ENCODE data around the gene LMX1A.

Gene LMX1A

DNA sequence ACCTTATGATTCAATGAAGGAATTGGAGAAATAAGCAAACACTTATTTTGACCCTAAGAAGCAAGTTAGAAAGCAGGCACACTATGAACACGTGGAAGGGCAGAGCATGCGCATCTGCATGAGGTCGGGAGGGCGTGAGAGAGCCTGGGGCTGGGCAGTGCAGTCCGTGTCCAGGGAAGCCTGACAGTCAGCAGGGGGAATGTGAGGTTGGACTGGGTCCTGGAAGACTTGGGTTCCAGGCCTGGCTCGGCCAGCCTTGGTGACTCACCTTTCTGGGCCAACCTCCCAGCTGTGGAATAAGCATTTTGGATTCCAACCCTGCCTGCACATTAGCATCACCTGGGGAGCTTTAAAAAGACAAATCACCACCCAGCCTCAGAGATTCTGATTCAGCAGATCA is 26.6 kb upstream of the LMX1A start:
- no peak overlapping the region for H3K9ac ChIP-seq (ENCODE audit: low read length)
- H3K4me3 ChIP-seq (ENCODE audit: low read length), result no peak overlapping the region
- H3K4me1 ChIP-seq (ENCODE audit: control insufficient read depth, insufficient read depth, low read length), result no peaks in the 10 kb centered on the region
- H3K36me3 ChIP-seq (ENCODE audit: control insufficient read depth, insufficient read depth, low read length), result no peaks in the 10 kb centered on the region
- H3K27ac ChIP-seq (ENCODE audit: low read depth, low read length), result no peak overlapping the region
- no peaks in the 10 kb centered on the region for H3K27me3 ChIP-seq (ENCODE audit: control insufficient read depth, insufficient read depth, low read length)

DNA sequence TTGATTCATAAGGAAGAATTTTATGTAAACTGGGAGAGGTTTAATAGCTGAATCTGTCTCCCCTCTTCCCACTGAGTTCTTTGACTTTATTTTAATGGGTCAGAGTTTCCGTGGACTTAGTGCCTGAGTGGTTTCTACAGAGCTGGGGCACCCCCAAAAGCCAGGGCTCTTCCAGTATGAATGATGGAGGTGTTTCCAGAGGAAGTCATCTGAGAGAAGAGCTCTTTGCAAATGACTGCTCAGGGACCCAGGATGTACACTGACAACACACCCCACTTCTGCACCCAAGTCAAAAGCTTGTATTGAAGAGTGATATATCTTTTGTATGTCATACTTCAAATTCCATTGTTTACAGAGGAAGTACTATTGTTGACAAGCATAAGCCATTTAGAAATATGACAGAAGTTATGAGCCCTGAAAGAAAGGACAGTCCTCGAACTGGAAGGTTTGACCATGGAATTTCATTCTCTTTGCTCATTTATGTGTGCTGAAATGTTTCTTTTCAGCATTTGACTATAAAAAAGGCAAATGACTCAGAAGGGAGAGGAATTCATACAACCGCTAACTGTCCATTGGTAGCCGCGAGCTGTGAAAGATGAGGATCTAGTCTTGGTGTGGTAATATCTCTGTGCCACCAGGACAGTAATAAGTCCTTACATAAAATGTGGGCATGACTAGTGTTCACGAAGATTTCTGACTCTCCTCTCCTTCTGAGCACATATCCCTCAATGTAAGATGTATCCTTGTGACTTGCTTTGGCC is 25.4 kb upstream of the LMX1A start:
- Histone ChIP-seq H3K4me1 (ENCODE audit: control insufficient read depth, insufficient read depth, low read length) (no peaks in the 10 kb centered on the region), H3K27me3 (ENCODE audit: control insufficient read depth, insufficient read depth, low read length) (peaks cover under 1% of the 10 kb centered on the region), H3K27ac (ENCODE audit: low read depth, low read length) (no peak overlapping the region), H3K36me3 (ENCODE audit: control insufficient read depth, insufficient read depth, low read length) (no peaks in the 10 kb centered on the region), H3K9ac (ENCODE audit: low read length) (no peak overlapping the region), H3K4me3 (ENCODE audit: low read length) (no peak overlapping the region)

DNA sequence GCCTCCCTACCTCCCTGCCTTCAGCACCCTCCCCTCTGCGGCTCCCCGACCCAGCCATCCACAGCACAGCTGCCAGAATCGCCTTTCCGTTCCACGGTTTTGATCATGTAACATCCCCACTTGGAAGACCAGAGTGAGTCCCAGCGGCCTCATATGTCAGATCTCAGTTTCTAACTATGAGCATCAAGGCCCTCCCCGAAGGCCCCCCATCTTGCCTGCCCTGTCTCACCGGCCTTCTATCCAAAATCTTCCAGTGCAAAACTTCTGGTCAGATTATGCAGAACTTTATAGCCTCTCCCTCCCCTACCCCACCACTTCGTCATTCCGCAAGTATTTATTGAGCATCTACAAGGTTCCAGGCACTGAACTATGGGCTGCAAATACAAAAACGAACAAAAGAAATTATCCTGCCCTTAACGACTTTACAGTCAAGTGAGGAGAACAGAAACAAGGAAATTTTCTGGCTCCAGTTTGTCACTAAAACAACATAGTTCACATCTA is 20.3 kb upstream of the LMX1A start:
- H3K9ac ChIP-seq (ENCODE audit: low read length), result no peak overlapping the region

DNA sequence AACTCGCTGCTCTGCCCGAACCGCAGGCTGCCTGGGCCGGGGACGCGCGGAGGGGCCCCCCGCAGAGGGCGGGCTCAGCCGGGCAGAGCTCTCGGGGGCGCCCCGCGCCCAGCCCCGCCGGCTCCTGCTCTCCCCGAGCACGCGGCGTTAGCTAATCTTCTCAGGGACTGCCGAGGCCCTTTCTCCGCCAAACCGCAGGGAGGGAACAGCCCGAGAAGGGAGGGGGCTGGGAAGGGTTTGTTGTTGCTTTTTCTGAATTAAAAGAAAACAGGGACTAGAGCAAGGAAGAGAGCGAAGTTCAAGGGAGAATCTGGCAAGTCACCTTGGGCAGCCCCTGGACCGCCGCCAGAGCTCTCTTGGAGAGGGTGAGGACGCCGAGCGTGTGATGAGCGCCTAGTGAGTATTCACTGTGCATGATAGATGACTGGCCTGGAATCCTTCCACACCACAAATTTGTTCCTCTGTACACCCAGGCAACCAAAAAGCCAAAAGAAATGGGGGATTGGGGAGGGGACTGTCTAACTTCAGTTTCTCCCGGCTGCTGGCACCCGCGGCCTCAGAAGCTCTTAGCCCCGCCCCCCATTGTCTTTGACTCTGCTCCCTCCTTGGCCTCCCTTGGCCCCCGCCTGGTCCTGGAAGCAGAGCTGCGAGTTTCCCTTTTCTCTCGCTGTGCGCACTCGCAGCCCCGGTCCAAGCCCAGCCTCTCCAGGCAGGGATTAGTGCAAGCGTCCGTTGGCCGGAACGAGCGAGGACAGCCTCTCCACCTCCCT is 19.7 kb upstream of the LMX1A start:
- Histone ChIP-seq H3K4me1 (ENCODE audit: control insufficient read depth, insufficient read depth, low read length) (no peaks in the 10 kb centered on the region), H3K9ac (ENCODE audit: low read length) (peak overlapping the region; percentile 60), H3K36me3 (ENCODE audit: control insufficient read depth, insufficient read depth, low read length) (no peaks in the 10 kb centered on the region), H3K4me3 (ENCODE audit: low read length) (peak overlapping the region; percentile 61), H3K27me3 (ENCODE audit: control insufficient read depth, insufficient read depth, low read length) (peaks cover 5% of the 10 kb centered on the region), H3K27ac (ENCODE audit: low read depth, low read length) (peak overlapping the region; percentile 82)

More for the DNA sequence above, 20.3 kb upstream of the LMX1A start:
- Histone ChIP-seq H3K4me3 (ENCODE audit: low read length) (peak overlapping the region; percentile 61), H3K27ac (ENCODE audit: low read depth, low read length) (peak overlapping the region; percentile 82), H3K4me1 (ENCODE audit: control insufficient read depth, insufficient read depth, low read length) (no peaks in the 10 kb centered on the region), H3K27me3 (ENCODE audit: control insufficient read depth, insufficient read depth, low read length) (peaks cover 5% of the 10 kb centered on the region), H3K36me3 (ENCODE audit: control insufficient read depth, insufficient read depth, low read length) (no peaks in the 10 kb centered on the region)

DNA sequence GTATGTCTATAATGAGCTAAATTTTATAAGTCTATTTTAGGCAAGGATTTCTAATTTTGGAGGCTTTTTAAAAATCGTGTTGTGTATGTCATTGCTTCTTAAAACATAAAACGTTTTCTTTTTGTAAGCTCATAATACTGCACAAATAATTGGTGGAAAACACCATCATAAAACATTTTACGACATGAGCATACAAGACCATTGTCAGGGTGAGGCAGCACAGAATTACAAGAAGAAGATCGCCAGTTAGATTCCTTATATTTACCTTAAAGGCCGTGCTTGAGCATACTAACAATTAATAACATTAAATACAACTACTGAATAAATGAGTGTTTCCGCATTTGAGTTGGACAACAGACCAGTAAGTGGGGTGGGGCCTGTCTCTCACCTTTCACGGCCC is 19.1 kb upstream of the LMX1A start:
- H3K9ac ChIP-seq (ENCODE audit: low read length), result peak overlapping the region; percentile 27
- H3K4me1 ChIP-seq (ENCODE audit: control insufficient read depth, insufficient read depth, low read length), result no peaks in the 10 kb centered on the region
- peak overlapping the region; percentile 61 for H3K4me3 ChIP-seq (ENCODE audit: low read length)
- H3K27ac ChIP-seq (ENCODE audit: low read depth, low read length), result peak overlapping the region; percentile 82
- H3K27me3 ChIP-seq (ENCODE audit: control insufficient read depth, insufficient read depth, low read length), result peaks cover 5% of the 10 kb centered on the region
- no peaks in the 10 kb centered on the region for H3K36me3 ChIP-seq (ENCODE audit: control insufficient read depth, insufficient read depth, low read length)

DNA sequence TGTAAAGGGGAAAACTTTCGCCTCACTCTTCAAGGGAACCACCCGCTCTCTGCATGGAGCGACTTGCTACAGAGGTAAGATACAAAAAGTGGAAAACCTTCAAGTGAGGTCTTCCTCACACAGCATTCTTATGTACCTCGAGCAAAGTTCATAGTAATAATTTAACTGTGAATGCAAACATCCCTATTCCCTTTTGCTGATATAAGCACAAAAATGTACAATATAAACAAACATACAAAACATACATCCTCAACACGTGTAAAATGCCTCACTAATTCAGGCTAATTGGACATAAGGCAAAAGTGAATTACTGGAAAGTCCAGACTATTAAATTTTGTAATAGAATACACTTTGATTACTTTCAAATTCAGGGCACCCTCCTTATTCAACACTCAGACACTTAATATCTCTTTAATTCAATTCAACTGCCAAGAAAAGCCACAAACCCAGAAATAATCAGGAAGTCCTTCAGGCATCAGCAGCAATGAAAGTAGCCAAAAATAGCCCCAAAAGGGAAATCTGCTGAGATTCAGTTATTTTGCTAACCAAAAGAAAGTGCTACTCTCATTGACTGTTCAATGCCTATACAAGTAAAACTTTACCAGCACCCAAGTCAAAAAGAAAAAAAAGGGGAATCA is 15.2 kb upstream of the LMX1A start:
- no peaks in the 10 kb centered on the region for H3K4me1 ChIP-seq (ENCODE audit: control insufficient read depth, insufficient read depth, low read length)
- peaks cover 3% of the 10 kb centered on the region for H3K27me3 ChIP-seq (ENCODE audit: control insufficient read depth, insufficient read depth, low read length)
- H3K4me3 ChIP-seq (ENCODE audit: low read length), result no peak overlapping the region
- no peaks in the 10 kb centered on the region for H3K36me3 ChIP-seq (ENCODE audit: control insufficient read depth, insufficient read depth, low read length)
- no peak overlapping the region for H3K9ac ChIP-seq (ENCODE audit: low read length)
- no peak overlapping the region for H3K27ac ChIP-seq (ENCODE audit: low read depth, low read length)

DNA sequence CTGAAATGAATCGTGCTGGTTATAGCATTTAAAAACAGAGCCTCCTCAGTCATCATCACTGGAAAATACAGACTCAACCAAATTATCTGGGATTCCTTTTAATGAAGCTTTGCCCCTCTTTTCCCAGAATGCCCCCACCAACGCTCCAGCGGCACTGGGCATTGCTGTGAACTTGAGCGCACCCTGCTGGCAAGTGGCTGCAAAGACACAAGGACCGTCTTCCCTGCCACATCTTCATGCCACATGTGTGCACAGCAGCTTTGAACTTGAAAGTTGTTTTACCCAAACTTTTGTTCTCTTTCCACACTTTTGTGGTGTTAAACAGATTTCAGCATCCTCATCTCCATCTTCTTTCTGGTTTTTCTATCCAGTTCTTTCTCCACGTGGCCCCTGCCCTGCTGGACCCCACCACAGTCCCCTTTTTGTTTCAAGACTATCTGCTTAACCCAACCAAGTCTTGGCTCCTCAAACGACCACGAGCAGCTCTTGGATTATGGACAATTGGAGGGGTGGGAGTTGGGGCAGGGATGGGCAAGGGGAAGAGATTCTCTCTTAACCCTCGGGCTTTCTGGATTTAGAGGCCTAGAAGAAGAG is 12.8 kb upstream of the LMX1A start:
- no peaks in the 10 kb centered on the region for H3K27me3 ChIP-seq (ENCODE audit: control insufficient read depth, insufficient read depth, low read length)
- H3K27ac ChIP-seq (ENCODE audit: low read depth, low read length), result no peak overlapping the region
- H3K36me3 ChIP-seq (ENCODE audit: control insufficient read depth, insufficient read depth, low read length), result no peaks in the 10 kb centered on the region
- no peaks in the 10 kb centered on the region for H3K4me1 ChIP-seq (ENCODE audit: control insufficient read depth, insufficient read depth, low read length)
- H3K9ac ChIP-seq (ENCODE audit: low read length), result no peak overlapping the region
- no peak overlapping the region for H3K4me3 ChIP-seq (ENCODE audit: low read length)

DNA sequence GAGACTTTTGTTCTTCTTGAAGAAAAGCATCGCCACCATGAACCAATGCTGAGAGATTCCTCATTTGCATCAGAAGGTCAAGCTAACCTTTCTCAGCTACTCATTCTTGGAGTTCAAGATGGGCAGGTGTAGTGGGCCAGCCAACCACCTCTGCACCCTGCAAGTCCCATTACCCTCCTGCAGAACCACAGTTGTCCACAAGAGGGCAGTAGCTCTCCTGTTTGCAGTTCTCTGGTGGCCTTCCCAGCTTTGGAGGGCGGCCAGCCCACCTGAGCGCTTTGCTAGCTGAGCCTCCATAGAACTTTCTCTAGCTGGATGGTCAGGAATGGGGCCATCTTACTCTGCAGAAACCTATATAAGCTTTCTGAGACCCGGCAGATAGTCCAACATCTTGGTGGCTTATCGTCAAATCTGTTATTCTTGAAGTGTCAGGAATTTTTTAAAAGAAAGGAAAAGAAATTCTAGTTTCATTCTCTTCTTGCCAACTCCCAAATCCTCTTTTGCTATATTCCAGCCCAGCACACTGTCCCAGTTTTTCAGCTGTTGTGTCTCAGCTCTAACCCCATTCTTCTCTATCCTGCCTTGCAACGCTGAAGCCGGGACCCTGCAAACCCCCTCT is 11.0 kb upstream of the LMX1A start:
- no peaks in the 10 kb centered on the region for H3K4me1 ChIP-seq (ENCODE audit: control insufficient read depth, insufficient read depth, low read length)
- no peak overlapping the region for H3K9ac ChIP-seq (ENCODE audit: low read length)
- H3K27ac ChIP-seq (ENCODE audit: low read depth, low read length), result no peak overlapping the region
- no peaks in the 10 kb centered on the region for H3K36me3 ChIP-seq (ENCODE audit: control insufficient read depth, insufficient read depth, low read length)
- no peaks in the 10 kb centered on the region for H3K27me3 ChIP-seq (ENCODE audit: control insufficient read depth, insufficient read depth, low read length)
- H3K4me3 ChIP-seq (ENCODE audit: low read length), result no peak overlapping the region

DNA sequence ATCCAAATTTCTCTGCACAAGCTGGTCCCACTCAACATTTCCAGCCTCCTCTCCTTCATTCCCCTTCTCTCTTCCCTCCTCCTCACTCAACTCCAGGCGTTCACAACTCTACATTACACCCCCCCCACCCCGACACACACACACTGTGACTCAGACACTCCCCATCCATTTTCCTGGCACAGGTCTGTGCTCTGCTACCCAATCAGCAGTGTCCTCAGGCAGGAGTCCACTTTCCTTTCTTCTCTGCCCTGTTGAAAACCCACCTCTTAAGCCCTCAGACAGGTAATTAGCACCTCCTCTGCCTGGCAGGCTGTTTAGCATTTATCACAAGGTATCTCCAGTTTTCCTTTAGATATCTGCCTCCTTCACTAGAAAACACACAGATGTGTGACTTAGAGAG is 8.8 kb upstream of the LMX1A start:
- no peak overlapping the region for H3K9ac ChIP-seq (ENCODE audit: low read length)
- no peak overlapping the region for H3K4me3 ChIP-seq (ENCODE audit: low read length)
- no peak overlapping the region for H3K27ac ChIP-seq (ENCODE audit: low read depth, low read length)
- no peaks in the 10 kb centered on the region for H3K4me1 ChIP-seq (ENCODE audit: control insufficient read depth, insufficient read depth, low read length)
- H3K36me3 ChIP-seq (ENCODE audit: control insufficient read depth, insufficient read depth, low read length), result no peaks in the 10 kb centered on the region
- no peaks in the 10 kb centered on the region for H3K27me3 ChIP-seq (ENCODE audit: control insufficient read depth, insufficient read depth, low read length)

DNA sequence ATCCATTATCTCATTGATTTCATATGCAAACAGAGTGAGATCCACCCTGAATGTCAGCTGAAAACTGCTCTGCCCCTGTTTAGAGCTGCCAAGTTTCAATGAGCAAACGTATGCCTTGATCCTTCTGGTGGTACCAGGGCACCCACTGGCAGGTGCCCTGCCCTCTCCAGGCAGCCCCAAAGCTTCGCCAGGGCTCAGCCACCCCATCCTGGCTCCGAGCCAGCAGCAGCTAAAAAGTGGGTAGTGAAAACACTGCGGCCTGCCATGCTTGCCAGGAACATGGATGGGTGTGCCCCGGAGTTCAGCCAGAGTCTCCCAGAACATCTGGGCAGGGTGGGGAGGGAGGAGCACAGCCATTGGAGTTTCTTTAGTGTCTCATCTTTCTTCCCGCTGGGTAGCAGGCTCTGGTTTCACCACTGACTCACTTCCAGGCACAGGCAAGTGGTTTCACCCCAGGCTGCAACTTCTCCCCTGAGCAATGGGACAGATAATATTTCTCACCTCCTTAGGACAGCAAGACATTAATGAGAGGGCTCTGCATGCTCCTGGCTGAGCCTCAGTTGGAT is 8.1 kb upstream of the LMX1A start:
- no peaks in the 10 kb centered on the region for H3K36me3 ChIP-seq (ENCODE audit: control insufficient read depth, insufficient read depth, low read length)
- no peak overlapping the region for H3K4me3 ChIP-seq (ENCODE audit: low read length)
- H3K27ac ChIP-seq (ENCODE audit: low read depth, low read length), result no peak overlapping the region
- no peak overlapping the region for H3K9ac ChIP-seq (ENCODE audit: low read length)
- no peaks in the 10 kb centered on the region for H3K27me3 ChIP-seq (ENCODE audit: control insufficient read depth, insufficient read depth, low read length)
- H3K4me1 ChIP-seq (ENCODE audit: control insufficient read depth, insufficient read depth, low read length), result no peaks in the 10 kb centered on the region

DNA sequence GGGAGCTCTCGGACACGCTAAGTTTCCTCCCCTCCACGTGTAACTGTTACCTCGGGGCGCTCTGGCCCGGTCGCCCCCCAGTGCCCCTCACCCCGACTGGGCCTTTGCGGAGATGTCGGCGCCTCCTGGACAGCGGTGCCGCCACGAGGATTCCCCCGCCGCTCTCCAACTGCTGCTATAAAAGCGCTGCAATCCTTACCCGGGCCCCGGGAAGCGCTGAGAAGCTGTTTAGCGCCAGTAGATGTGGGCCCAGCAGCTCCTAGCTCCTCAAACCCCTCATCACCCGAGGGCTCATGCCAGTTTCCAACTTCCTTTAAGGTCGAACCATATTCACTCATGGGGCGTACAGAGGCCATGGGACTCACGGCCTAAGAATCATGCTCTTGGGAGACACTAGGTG is 361 bp upstream of the LMX1A start:
- peaks cover 48% of the 10 kb centered on the region for H3K27me3 ChIP-seq (ENCODE audit: control insufficient read depth, insufficient read depth, low read length)
- H3K9ac ChIP-seq (ENCODE audit: low read length), result no peak overlapping the region
- H3K4me1 ChIP-seq (ENCODE audit: control insufficient read depth, insufficient read depth, low read length), result no peaks in the 10 kb centered on the region
- no peak overlapping the region for H3K27ac ChIP-seq (ENCODE audit: low read depth, low read length)
- no peaks in the 10 kb centered on the region for H3K36me3 ChIP-seq (ENCODE audit: control insufficient read depth, insufficient read depth, low read length)
- no peak overlapping the region for H3K4me3 ChIP-seq (ENCODE audit: low read length)
